ENCODE measurements around the gene NLGN1.

GRCh38 chr3:174308736-174309135, 911.2 kb downstream of the NLGN1 start:
- TF ChIP-seq CTCF (IDR thresholded peaks at IDR 0.05) (no peak), EZH2 (IDR thresholded peaks at IDR 0.05) (no peak)
